Lung (tissue), 12 donors: ENCODE data around the gene PTPRN2. TPM values are rescaled to one million over a fixed set of nuclear protein-coding genes. Genes with fewer than 3 reads are reported as not detected.

Experiments used
- ATAC-seq: fragments of 200-7000 bp; cut with Tn5 transposase; one replicate; pipeline ENCODE4 v1.9.1; 2020; ENCODE audit warnings: moderate number of reproducible peaks; ENCODE audit not compliant: insufficient read depth, low FRiP score
- DNase-seq, 3 donors: peaks; one replicate each; pipeline ENCODE4 v3.0.0-alpha.2; 2013 to 2017
- H3K27ac ChIP-seq, 2 donors: one replicate each; pipeline ENCODE4 v1.5.1; 2013; ENCODE audit warnings: mild to moderate bottlenecking in 2 of 2, moderate library complexity in 2 of 2, control low read depth in 1 of 2, inconsistent platforms in 1 of 2, low read depth in 1 of 2, low read length in 1 of 2
- H3K27me3 ChIP-seq, 3 donors: one replicate each; pipeline ENCODE4 v1.5.1; 2013; ENCODE audit warnings: low read length in 2 of 3; ENCODE audit not compliant: control insufficient read depth in 3 of 3, insufficient read depth in 3 of 3
- H3K36me3 ChIP-seq, 4 donors: one replicate each; pipeline ENCODE4 v1.5.1; 2013; ENCODE audit warnings: low read length in 4 of 4, mild to moderate bottlenecking in 1 of 4, moderate library complexity in 1 of 4; ENCODE audit not compliant: control insufficient read depth in 4 of 4, insufficient read depth in 4 of 4
- H3K4me1 ChIP-seq, 5 donors: one replicate each; pipeline ENCODE4 v1.5.1; 2013; ENCODE audit warnings: low read length in 5 of 5, mild to moderate bottlenecking in 2 of 5, moderate library complexity in 1 of 5; ENCODE audit not compliant: control insufficient read depth in 5 of 5, insufficient read depth in 5 of 5
- H3K4me3 ChIP-seq: one replicate; pipeline ENCODE4 v1.5.1; 2013; ENCODE audit warnings: mild to moderate bottlenecking, control low read depth, moderate library complexity
- H3K9ac ChIP-seq, 2 donors: one replicate each; pipeline ENCODE4 v1.5.1; 2013; ENCODE audit warnings: low read length in 2 of 2, control low read depth in 1 of 2; ENCODE audit not compliant: insufficient read depth in 1 of 2
- H3K9me3 ChIP-seq, 4 donors: one replicate each; pipeline ENCODE4 v1.5.1; 2013; ENCODE audit warnings: low read length in 3 of 4, mild to moderate bottlenecking in 1 of 4, moderate library complexity in 1 of 4; ENCODE audit not compliant: control insufficient read depth in 4 of 4, insufficient read depth in 3 of 4
- CTCF ChIP-seq: IDR thresholded peaks from 2 replicates; pipeline ENCODE4 v1.5.1; 2012; ENCODE audit warnings: mild to moderate bottlenecking; ENCODE audit errors: control extremely low read depth, extremely low read depth
- WGBS, 2 donors: extraction: QIAGEN DNeasy Blood & Tissue Kit; methylation state at CpG; one replicate each; pipeline ENCODE4 v1.1.7; 2013; 5-methylcytosine and 5-hydroxymethylcytosine counted together
- polyA plus RNA-seq, 2 donors: library from polyadenylated mRNA; stranded (reverse); fragments of 200-250 nt; gene quantifications; one replicate each; pipeline ENCODE4 v1.2.1, GENCODE V29; 2013
- total RNA-seq, 2 donors: library from RNA; depleted of rRNA in 1 of 2; stranded (reverse); fragments of >200 nt in 1 of 2; gene quantifications; one replicate each; pipeline ENCODE4 v1.2.1, GENCODE V29; 2014 to 2021
- donor health status: control.
- donor health status: control.
- donor health status: Bipolar disorder and iron deficiency.
- donor health status: healthy.
- donor health status: DM: yes; HTN: yes; CAD: no.

The PTPRN2 gene
- total and polyA plus RNA-seq, 4 donors: 2.1 to 7.4 (median 4.4) TPM

GRCh38 chr7:158442260-158442659 lies 145.4 kb downstream of the PTPRN2 start:
- 54 to 68% methylated on average over 4 of the region's 4 CpGs for whole genome bisulfite sequencing, 2 donors
- no peaks in the 10 kb centered on the region for H3K4me1 ChIP-seq
- H3K27me3 ChIP-seq: no peaks in the 10 kb centered on the region
- no peaks in the 10 kb centered on the region for H3K36me3 ChIP-seq
- H3K9me3 ChIP-seq: no peaks in the 10 kb centered on the region
- DNase-seq (peak in 1 of 3 donors; percentile 10), ATAC-seq (no peak)
- H3K27ac ChIP-seq: no peak overlapping the region
- TF ChIP-seq CTCF: no peak
- H3K9ac ChIP-seq: no peak overlapping the region
- H3K4me3 ChIP-seq: no peak overlapping the region

DNA sequence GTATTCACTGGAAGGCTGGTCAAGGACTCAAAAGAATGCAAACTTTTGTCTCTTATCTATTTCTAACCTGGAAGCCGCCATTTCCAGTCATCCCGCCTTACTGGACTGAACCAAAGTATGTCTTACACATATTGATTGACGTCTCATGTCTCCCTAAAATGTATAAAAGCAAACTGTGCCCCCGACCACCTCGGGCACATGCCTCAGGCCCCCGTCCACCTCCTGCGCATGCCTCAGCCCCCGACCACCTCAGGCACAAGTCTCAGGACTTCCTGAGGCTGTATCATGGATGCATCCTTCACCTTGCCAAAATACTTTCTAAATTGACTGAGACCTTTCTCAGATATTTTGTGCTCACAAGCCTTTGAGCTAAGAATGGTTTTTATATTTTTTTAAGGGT lies 148.6 kb downstream of the PTPRN2 start:
- ATAC-seq (no peak), DNase-seq (no peak)
- H3K27me3 ChIP-seq: no peaks in the 10 kb centered on the region
- H3K9me3 ChIP-seq: no peaks in the 10 kb centered on the region
- no peak overlapping the region for H3K9ac ChIP-seq
- H3K4me3 ChIP-seq: no peak overlapping the region
- no peaks in the 10 kb centered on the region for H3K36me3 ChIP-seq
- H3K4me1 ChIP-seq: no peaks in the 10 kb centered on the region
- no peak overlapping the region for H3K27ac ChIP-seq
- no peak for TF ChIP-seq CTCF
- 67 to 86% methylated on average over 8 of the region's 8 CpGs for WGBS, 2 donors

- no peak for TF ChIP-seq CTCF
- Histone ChIP-seq H3K4me1 (peaks cover 0 to 11% (median 5%) of the 10 kb centered on the region in 5 donors), H3K9me3 (no peaks in the 10 kb centered on the region), H3K27ac (no peak overlapping the region), H3K27me3 (no peaks in the 10 kb centered on the region), H3K36me3 (no peaks in the 10 kb centered on the region), H3K4me3 (no peak overlapping the region), H3K9ac (peak overlapping the region; percentile 8 to 40)
- WGBS, 2 donors: 22 to 31% methylated on average over 17 of the region's 17 CpGs
- peak; percentile 68 for ATAC-seq
- peak; percentile 66 to 73 (median 73) for DNase-seq
Measured at GRCh38 chr7:158432369-158433341, 155.0 kb downstream of the PTPRN2 start.
